Nucleus accumbens (tissue), 56 donors: ENCODE data around the gene CD8B.
"Not testable (repeated sequence)": the region's sequence is repeated elsewhere in the genome, so short reads cannot be mapped to it uniquely, and the experiment has no call there.

ENCODE experiments used
- DNase-seq, 56 donors: peaks; one replicate each; lab custom pipeline; 2025; lab: John Stamatoyannopoulos, UW

CD8B gene

GRCh38 chr2:86861628-86862379 lies at the start of gene CD8B:
Gene CD8B, minus strand, starts transcription at chr2:86861886. Its CDS starts 21 bp downstream, at chr2:86861865.
- DNase-seq = not testable (repeated sequence)

DNA sequence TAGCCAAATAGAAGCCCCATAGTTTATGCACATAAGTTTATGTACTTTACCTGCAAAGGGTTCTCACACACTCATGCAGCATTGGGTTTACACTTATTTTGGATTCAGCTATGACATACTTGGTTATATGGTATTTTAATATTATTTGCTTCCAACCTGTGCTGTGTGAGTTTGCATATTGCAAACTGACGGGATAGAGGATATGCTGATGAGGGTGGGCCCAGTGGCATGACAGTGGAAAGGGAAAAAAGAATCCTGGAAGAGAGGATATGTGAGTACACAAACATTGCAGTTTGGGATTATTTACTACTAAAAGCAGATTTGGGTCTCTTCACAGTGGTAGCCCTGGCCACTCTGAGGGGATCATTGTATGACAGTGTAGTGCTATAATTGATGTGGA lies 44.2 kb upstream of the CD8B start:
- DNase-seq = not testable (repeated sequence)

DNA sequence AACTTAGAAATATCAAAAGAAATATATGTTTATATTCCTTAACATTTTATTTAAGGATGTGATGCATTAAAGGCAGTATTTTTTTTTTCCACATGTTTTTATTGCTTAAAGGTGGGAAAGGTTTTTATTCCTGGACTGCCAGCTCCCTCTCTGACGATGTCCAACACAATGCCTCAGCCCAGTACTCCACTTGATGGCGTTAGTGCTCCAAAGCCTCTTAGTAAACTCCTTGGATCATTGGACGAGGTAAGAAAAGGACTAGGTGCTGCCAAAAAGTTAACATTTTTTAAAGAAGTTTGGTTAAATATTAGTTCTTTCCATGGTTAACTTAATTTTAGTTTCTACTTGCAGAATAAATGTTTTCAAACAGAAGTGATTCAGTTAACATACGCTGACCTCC lies 39.0 kb upstream of the CD8B start:
- DNase-seq = not testable (repeated sequence)

DNA sequence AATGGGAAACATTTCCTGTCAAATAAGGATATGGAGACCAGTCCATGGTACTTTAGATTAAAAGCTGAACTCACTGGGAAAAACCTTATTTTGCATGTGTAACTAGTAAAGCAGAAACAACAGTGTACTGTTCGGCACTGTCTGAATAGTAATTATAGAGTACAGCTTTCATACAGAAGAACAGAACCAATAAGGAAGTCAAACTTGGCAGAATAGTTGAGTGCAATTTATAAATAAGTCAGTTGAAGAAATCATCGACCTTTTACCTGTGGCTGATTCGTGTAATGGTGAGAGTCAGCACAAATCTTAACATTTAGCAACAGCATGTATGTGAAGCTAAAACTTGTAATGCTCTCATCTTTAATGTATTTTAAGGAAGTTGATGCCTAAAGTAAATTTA lies 24.3 kb upstream of the CD8B start:
- DNase-seq = not testable (repeated sequence)

GRCh38 chr2:86882865-86883264 lies 21.2 kb upstream of the CD8B start:
- not testable (repeated sequence) for DNase-seq

GRCh38 chr2:86882118-86882665 lies 20.5 kb upstream of the CD8B start:
- not testable (repeated sequence) for DNase-seq

DNA sequence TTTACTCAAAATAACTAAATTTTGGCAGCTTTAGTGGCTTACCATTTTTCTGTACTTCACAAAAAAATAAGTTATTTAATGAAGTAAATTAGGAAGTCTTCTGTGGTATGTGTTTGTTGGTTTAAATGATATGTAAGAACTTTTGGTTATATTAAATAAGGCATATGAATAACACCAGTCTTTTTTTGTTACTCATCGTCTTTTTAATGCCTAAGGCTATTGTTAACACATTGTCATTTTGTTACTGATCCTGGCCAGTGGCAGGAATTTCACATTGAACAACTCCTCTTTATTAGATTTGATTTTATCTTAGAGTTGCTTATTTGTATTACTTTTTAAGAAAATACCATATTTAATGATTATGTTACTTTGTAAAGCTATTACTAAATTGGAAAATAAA lies 17.3 kb upstream of the CD8B start:
- not testable (repeated sequence) for DNase-seq

DNA sequence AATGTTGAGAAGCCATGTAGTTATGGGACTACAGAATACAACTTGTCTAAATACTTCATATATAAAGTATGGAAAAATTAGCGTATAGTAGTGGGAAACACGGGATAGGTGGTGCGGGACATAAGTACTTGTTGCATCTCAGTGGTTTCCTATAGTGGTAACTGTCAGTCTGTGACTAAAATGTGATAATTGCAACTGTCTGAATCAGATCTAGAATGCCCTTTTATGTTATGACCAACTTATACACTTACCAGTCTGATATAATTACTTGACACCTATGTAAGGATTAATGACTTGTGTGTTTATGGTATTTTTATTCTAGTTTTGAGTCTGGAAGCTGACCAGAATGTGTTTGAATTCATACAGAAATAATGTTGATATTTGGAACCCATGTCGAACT lies 9.3 kb upstream of the CD8B start:
- not testable (repeated sequence) for DNase-seq

GRCh38 chr2:86868895-86869468 lies 7.3 kb upstream of the CD8B start:
- DNase-seq = not testable (repeated sequence)

GRCh38 chr2:86862380-86862703 lies 656 bp upstream of the CD8B start:
- not testable (repeated sequence) for DNase-seq

DNA sequence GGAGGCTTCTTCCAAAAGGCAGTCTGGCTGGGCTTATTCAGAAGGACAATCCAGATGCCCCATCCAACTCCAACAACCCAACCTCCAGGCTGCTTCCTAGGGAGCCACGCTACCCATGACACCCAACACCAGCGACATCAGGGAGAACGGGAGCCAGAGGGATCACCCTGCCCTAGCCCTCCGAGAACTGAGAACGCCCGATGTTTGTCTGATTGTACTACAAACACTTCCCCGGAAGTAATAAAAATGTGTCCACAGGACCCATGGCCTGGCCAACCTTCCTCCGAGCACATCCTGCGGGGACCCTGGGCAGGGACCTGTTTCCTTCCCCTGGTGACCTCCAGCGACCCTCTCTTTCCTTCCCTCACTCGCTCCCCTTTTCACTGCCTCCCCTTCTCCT lies 511 bp downstream of the CD8B start:
- DNase-seq = not testable (repeated sequence)

DNA sequence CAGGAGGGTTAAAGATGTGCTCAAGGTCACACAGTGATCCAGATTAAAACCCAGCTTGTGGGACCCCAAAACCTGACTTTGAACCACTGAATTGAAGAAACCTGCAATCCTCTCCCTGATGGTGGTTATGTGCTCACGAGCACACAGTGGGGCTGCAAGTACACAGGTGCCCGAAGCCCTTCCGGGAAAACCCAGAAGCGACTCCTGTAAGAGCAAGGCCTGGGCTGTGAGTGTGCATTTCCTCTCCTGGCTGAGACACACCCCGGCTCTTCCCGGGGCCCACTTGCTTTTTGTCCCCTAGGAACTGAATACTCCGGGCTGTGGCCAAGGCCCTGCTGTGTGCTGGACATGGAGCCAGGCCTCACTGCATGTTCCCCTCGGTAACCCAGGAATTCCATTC lies 1.1 kb downstream of the CD8B start:
- DNase-seq = not testable (repeated sequence)

GRCh38 chr2:86857688-86858087 lies 4.0 kb downstream of the CD8B start:
- not testable (repeated sequence) for DNase-seq

GRCh38 chr2:86856498-86856897 lies 5.2 kb downstream of the CD8B start:
- DNase-seq = not testable (repeated sequence)

DNA sequence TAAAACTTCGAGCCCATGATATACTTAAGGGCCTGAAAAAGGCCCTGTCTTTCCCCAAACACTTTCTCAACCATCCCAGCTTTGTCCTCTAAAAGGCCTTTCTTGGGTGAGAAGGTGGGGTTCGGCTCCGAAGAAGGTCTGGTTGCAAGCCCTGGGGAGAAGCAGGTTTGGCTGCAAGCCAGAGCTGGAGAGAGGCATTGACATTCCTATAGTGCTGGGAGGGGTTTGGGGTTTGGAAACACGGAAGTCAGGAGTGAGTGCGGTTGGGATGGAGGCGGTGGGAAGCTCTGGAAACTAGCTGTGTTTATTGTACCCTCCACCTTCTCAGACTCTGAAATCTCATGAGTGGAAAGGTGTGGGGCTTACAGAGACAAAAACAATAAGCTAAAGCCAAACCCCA lies 5.7 kb downstream of the CD8B start:
- not testable (repeated sequence) for DNase-seq

DNA sequence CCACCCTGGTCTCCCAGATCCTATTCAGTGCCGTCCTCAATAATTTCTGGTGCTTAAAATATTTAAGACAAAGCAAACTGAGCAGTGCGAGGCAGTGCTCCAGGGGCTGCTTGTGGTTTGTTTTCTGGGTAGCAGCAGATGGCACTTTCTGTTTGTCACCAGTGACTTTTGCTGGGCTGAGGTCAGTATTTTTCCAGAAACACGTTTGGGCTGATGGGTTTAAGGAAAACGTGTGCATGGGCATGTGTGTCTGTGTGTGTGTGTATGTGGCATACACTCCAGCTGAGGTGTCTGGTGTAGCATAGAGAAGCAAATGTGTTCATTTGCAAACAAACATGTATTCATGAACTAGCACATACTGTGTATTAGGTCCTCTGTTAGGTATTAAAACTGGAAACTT lies 10.1 kb downstream of the CD8B start:
- not testable (repeated sequence) for DNase-seq

GRCh38 chr2:86842607-86843234 lies 19.0 kb downstream of the CD8B start:
- DNase-seq = not testable (repeated sequence)

DNA sequence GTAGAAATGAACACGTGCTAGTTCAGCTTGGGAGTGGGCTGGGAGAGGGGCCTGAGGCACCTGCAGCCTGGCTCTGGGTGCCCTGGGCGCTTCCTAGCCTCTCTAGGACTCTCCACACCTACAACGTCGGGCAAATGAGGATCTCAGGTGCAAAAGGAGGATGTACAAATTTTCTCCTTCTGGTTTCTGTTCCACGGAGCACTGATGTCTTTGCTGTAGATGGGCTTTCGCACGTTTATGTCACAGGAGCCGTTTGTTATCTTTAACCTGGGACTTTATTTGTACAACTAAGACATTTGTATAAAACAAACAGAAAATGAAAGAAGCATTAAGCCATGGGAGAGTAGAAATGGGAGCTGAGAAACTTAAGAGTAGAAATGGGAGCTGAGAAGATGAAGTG lies 20.4 kb downstream of the CD8B start:
- not testable (repeated sequence) for DNase-seq

GRCh38 chr2:86839871-86840548 lies 21.7 kb downstream of the CD8B start:
- DNase-seq = not testable (repeated sequence)

GRCh38 chr2:86839455-86839854 lies 22.2 kb downstream of the CD8B start:
- DNase-seq = not testable (repeated sequence)

DNA sequence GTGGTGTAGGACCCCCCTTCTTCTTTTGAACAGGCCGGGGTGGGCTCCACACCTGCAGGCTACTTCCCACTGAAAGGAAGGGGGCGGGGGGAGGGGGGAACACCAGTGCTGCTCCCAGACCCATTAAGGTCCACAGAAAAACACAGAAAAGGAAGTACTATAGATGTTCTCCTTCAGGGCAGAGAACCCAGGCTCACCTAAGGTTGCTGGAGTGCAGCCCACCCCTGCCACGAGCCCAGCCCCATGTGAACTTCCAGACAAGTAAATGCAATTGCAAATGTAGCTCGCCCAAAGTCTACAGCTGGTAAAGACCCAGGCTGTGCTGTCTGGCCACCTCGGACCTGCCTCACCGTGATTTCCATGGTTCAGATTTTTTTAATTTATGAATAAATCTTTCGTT lies 24.0 kb downstream of the CD8B start:
- DNase-seq = not testable (repeated sequence)
